GM21786 (cell line): ENCODE results near the gene LRRC47.

Source experiments
- ATAC-seq: cut with Tn5 transposase; IDR thresholded peaks from one replicate; pipeline ENCODE4 v1.9.1; 2021; ENCODE audit not compliant: unreplicated experiment

Gene LRRC47

DNA sequence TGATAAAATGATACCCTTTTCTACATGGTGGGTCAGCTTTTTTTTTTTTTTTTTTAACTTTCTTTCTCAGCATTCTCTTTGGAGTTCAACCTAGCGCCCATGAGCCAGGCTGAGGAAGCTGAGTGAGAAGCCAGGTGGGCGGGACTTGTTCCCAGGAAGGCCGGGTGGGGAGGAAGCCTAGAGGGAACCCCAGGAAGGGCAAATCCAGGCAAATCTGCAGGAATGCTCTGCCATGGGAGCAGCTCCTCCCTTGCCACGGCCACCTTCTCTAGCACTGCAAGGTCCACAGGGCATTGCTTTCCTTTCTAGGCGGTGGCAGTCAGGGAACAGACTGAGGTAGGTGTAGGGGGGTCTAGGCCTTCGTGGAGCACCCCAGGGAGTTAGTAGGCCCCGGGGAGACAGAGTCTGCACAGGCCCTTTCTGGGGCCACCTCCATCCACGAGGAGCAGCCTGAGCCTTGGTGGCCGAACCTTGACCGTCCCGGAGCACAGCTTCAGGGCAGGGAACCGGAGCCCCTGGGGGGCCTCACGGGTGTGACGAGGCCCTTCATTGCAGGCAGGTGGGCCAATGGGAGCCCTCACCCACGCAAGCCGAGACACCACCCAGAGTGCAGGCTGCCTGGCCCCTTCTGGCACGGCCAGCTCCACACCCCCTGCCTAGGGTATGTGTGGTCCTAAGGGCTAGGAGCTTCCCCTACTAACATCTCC is 62.3 kb downstream of the LRRC47 start:
- ATAC-seq = no peak

DNA sequence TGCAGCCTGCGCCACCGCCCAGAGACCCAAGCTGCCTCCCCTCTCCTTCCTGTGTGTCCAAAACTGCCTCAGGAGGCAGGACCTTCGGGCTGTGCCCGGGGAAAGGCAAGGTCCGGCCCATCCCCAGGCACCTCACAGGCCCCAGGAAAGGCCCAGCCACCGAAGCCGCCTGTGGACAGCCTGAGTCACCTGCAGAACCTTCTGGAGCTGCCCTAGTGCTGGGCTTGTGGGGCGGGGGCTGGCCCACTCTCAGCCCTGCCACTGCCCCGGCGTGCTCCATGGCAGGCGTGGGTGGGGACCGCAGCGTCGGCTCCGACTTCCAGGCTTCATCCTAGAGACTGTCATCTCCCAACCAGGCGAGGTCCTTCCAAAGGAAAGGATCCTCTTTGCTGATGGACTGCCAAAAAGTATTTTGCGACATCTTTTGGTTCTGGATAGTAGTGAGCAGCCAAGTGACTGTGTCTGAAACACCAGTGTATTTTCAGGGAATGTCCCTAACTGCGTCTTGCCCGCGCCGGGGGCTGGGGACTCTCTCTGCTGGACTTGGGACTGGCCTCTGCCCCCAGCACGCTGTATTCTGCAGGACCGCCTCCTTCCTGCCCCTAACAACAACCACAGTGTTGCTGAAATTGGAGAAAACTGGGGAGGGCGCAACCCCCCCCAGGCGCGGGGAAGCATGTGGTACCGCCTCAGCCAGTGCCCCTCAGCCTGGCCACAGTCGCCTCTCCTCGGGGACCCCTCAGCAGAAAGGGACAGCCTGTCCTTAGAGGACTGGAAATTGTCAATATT is 63.0 kb downstream of the LRRC47 start:
- ATAC-seq = no peak

DNA sequence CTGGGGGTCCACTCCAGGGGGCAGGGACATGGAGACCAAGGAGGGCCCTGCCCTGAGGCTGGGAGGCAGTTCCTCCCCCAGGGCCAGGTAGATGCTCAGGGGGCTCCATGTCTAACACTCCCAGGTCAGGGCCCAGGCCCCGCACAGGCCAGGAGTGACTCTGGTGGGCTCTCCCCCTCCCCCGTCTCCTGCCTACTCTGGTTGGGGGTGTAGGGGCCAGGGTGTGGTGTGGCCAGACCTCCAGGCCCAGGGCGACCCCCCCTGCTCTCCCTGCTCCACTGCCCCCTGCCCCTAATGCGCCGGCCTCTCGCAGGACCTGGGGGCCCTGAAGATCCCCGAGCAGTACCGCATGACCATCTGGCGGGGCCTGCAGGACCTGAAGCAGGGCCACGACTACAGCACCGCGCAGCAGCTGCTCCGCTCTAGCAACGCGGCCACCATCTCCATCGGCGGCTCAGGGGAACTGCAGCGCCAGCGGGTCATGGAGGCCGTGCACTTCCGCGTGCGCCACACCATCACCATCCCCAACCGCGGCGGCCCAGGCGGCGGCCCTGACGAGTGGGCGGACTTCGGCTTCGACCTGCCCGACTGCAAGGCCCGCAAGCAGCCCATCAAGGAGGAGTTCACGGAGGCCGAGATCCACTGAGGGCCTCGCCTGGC is 63.7 kb downstream of the LRRC47 start:
- ATAC-seq = no peak

DNA sequence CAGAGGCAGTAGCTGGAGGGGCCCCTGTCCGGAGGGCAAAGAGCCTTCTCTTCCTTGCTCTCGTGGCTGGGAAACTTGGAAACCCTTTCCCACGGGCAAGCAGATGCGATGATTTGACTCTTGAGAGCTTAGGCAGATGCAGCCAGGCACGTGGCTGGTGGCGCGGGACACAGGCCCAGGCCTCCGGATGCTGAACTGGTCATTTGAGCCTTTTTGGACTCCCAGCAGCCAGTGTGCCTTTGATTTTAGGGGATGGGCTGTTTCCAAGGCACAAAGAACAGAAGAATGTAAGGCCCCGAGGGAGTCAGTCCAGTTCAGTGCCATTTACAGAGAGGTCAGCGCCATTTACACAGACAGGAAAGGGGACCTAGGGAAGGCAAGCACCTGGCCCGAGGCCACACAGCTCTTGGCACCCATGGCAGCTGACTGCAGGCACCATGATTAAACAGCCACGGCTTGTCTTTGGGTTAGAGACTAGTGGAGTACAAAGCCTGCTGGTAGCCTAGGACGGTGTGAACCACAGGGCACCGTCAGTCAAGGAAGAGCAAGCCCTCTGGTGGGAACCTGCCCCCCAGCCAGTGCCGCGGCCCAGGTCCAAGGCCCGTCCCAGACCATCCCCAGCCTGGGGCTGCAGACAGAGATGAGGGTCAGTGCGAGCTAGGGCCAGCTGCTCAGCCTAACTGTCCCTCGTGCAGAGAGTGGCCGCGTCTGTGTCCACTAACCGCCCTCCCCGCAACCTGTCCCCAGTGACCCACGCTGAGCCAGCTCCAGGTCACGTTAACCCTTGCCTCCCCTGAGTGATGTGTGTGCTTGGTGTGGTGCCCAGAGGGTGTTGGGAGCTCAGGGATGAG is 64.5 kb downstream of the LRRC47 start:
- ATAC-seq = no peak

DNA sequence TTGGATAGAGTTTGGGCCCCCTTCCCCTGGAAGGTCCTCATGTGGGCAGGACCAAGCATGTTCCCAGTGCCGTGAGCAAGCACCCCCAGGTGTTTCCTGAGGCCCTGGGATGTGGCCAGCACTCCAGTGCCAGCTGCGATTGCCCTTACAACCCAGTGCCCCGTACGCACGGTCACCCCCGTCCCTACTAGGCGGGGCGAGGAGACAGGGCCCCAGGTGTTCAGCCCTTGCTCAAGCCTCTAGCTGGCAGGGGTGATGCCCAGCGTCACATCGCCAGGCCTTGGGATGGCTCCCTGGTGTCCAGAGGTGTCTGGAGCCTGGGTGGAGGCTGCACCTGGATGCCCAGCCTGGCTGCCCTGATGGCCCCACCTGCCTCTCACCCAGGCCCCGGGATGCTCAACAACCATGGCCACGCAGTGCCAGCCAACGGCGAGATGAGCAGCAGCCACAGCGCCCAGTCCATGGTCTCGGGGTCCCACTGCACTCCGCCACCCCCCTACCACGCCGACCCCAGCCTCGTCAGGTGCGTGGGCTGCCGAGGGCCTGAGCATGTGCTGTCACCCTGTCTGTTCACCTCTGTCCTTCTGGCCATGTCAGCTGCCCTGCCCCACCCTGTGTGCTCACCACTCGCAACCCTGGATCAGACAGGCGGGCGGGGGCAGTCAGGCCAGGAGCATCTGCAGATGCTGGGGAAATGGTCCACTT is 65.6 kb downstream of the LRRC47 start:
- ATAC-seq = no peak

DNA sequence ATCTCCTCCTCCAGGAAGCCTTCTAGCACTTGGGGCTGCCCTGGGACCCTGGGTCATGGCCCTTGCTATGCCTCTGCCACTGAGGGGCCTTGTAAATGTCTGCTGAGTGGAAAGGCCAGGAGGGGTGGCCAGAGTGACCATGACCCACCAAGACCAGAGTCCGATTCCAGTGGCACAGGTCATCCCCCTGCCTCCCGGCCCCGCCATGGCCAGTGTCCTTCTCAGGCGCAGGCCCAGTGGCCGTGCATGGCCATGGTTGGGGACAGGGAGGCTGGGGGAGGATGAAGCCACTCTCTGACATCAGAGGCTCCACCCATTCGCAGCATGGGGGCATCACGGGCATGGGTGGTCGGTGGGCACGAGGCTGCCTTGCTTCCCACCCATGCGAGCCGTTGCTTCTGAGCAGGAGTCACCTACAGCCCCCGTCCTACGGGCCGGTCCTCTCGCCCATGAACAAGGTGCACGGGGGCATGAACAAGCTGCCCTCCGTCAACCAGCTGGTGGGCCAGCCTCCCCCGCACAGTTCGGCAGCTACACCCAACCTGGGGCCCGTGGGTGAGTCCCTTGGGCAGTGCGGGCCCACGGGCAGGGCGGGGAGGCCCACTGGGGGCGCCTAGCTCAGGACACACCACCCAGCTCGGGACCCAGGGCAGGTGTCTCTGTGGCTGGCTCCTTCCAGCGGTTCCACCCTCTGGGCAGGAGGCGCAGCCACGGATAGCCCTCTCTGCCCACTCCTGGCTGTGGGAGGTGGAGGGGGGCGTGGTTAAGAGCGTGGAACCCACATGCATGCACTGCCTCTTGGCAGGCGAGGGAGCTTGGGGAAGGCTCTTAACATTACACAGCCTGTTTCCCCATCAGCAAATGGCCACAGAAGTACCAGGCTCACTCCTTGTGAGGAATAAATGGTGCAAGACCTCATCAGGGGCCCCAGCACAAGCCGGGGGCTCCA is 66.4 kb downstream of the LRRC47 start:
- ATAC-seq = no peak
